Chondrocyte (in vitro differentiated cells): ENCODE measurements around the gene DDT. TPM values are rescaled to one million over a fixed set of nuclear protein-coding genes. Genes with fewer than 3 reads are reported as not detected.
"Not testable (repeated sequence)": the region's sequence is repeated elsewhere in the genome, so short reads cannot be mapped to it uniquely, and the experiment has no call there.

Experiments used
- DNase-seq: peaks from one replicate; pipeline ENCODE4 v3.0.0; 2021; ENCODE audit warnings: mixed read lengths, low spot score
- H3K27ac Mint-ChIP-seq: one replicate; pipeline ENCODE4 v1.8.0; 2021; ENCODE audit warnings: mild to moderate bottlenecking, moderate library complexity, mixed read lengths; ENCODE audit not compliant: unreplicated experiment
- H3K27me3 Mint-ChIP-seq: 2 replicates; pipeline ENCODE4 v1.8.0; 2021; ENCODE audit warnings: low read depth, mixed read lengths
- H3K36me3 Mint-ChIP-seq: 2 replicates; pipeline ENCODE4 v1.8.0; 2021; ENCODE audit warnings: low read depth, mixed read lengths
- H3K4me1 Mint-ChIP-seq: 2 replicates; pipeline ENCODE4 v1.8.0; 2021; ENCODE audit warnings: low read depth, mild to moderate bottlenecking, mixed read lengths
- H3K4me3 Mint-ChIP-seq: one replicate; pipeline ENCODE4 v1.8.0; 2021; ENCODE audit warnings: mild to moderate bottlenecking, moderate library complexity, mixed read lengths; ENCODE audit not compliant: unreplicated experiment
- H3K9me3 Mint-ChIP-seq: 2 replicates; pipeline ENCODE4 v1.8.0; 2021; ENCODE audit warnings: low read depth, mixed read lengths
- total RNA-seq: library from RNA; stranded (reverse); gene quantifications from 3 replicates; pipeline ENCODE4 v1.2.1, GENCODE V29; 2021
- TF ChIP-seq, protein P1 (sequence below): fragments of 200-600 bp; sonication (generic); IDR thresholded peaks from 2 replicates; pipeline ENCODE4 v1.5.0; 2021; ENCODE audit warnings: antibody characterized with exemption, mild to moderate bottlenecking, moderate library complexity

Gene DDT
- total RNA-seq, 1 donor from 2014 or later = 93.1 TPM

DNA sequence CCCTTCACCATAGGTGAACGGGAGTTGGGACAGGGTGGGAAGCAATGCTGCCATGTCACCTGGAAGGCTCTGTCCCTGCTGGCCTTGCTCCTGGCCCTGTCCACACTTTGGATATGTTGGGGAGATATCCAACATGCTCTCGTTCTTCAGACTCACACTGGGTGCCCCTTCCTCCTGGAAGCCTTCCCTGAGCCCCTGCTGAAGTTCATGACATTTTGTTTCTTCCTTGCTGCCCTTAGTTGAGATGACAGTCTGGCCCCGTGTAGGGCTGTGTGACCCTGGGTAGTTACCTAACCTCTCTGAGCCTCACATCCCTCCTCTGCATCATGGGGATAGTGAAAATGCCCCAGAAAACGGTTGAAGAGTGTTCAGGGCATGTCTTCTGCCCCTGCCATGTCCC, 20.8 kb downstream of the DDT start:
- not testable (repeated sequence) for H3K4me3 Mint-ChIP-seq, DNase-seq, H3K27me3 Mint-ChIP-seq, H3K4me1 Mint-ChIP-seq, H3K36me3 Mint-ChIP-seq, H3K9me3 Mint-ChIP-seq, H3K27ac Mint-ChIP-seq

DNA sequence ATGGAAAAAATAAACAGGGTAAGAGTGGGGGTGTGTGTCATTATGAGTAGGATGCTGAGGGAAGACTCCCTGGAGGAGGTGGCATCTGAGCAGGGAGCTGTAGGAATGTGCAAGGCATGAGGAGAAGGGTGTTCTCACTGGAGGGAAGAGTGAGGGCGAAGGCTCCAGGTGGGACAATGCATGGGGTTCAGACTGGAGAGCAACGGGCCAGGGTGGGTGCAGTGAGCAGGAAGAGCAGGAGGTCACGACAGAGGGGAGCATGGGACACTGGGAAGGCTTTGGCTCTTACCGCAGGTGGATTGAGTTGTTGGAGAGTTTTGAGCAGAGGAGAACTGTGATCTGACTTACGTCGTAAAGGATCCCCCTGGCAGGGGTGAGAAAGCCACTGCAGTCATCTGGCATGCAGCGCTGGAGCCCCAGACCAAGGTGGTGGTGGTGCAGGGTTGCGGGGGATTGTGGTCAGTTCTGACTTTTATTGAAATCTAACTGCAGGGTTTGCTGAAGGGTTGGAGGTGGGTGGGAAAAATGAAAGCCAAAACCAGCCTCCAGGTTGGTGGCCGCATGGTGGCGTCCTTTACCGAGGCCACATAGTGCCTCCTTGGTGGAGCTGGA, 21.3 kb downstream of the DDT start:
- not testable (repeated sequence) for H3K36me3 Mint-ChIP-seq, H3K9me3 Mint-ChIP-seq, H3K27me3 Mint-ChIP-seq, H3K27ac Mint-ChIP-seq, DNase-seq, H3K4me1 Mint-ChIP-seq, H3K4me3 Mint-ChIP-seq

DNA sequence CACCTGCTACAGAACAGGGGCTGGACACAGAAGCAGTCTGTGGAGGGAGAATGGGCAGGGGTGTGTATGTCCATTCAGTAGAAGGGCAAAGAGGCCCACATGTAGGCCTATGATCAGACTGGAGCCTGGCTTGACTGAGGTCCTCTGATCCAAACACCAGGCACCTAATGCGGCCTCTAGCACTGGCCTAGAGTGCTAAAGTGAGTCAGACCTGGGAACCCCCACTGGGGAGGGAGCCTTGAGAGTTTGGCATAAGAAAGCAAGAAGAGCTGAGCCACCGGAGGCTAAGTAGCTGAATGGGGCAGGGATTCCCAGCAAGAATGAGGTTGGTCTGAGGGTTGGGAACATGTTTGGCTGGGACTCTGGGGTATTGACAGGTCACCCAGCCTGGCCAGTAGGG, 22.9 kb downstream of the DDT start:
- not testable (repeated sequence) for H3K27me3 Mint-ChIP-seq, H3K27ac Mint-ChIP-seq

DNA sequence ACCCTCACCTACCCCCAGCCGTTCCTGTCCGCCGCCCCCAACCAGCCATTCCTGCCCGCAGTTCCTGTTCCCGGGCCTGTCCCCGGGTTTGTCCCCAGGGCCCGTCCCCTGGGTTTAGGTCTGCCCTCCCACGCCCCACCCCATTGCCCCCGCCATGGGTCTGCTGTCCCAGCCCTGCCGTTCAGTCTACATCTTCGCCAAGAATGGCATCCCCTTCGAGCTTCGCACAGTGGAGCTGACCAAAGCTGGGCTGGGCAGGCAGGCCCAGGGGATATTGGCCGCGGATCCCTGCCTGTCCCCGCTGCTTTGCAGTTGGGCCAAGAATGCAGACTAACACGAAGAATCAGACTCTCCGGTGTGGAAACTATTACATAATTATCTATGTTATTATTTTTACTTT, 24.5 kb downstream of the DDT start:
- not testable (repeated sequence) for H3K27ac Mint-ChIP-seq, H3K4me3 Mint-ChIP-seq, H3K36me3 Mint-ChIP-seq, H3K9me3 Mint-ChIP-seq, H3K27me3 Mint-ChIP-seq, H3K4me1 Mint-ChIP-seq, DNase-seq

More for the DNA sequence above, 22.9 kb downstream of the DDT start:
- H3K4me1 Mint-ChIP-seq, DNase-seq, H3K36me3 Mint-ChIP-seq, H3K9me3 Mint-ChIP-seq, H3K4me3 Mint-ChIP-seq: not testable (repeated sequence)

DNA sequence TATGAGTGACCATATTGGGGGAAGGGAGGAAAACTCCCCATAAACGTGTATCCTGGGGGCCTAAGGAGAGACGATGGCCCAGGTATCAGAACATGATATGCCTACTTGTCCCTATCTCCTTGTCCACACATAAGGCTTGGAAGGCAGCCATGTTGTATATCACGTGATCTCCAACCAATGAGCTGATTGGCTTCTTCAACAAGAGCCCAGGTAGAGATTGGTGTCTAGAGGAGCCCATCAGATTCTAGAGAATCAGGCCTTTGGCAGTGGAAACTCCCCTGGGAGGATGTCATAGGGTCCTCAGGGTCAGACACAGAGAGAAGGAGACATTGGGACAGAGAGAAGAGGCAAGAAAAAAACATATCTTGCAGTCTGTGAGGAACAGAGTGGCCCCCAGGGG, 26.9 kb downstream of the DDT start:
- H3K36me3 Mint-ChIP-seq, H3K27ac Mint-ChIP-seq, H3K27me3 Mint-ChIP-seq, H3K9me3 Mint-ChIP-seq, H3K4me1 Mint-ChIP-seq, H3K4me3 Mint-ChIP-seq, DNase-seq: not testable (repeated sequence)

DNA sequence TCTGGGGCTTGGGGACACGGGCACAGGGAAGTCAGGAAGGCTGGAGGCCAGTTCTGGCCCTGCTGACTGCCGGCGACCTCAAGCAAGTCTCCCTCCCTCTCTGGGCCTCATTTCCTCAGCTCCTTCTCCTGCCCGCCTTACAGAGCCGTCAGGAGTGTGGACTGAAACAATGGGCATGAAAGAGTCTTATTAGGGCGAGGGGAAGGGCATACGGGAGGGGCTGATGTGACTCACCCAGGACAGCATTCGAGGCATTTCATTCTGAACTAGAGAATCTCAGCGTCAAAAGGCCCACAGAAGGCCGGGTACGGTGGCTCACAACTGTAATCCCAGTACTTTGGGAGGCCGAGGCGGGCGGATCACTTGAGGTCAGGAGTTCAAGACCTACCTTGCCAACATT, 34.1 kb downstream of the DDT start:
- not testable (repeated sequence) for H3K27me3 Mint-ChIP-seq, H3K4me1 Mint-ChIP-seq, H3K27ac Mint-ChIP-seq, H3K4me3 Mint-ChIP-seq, H3K36me3 Mint-ChIP-seq, DNase-seq, H3K9me3 Mint-ChIP-seq

DNA sequence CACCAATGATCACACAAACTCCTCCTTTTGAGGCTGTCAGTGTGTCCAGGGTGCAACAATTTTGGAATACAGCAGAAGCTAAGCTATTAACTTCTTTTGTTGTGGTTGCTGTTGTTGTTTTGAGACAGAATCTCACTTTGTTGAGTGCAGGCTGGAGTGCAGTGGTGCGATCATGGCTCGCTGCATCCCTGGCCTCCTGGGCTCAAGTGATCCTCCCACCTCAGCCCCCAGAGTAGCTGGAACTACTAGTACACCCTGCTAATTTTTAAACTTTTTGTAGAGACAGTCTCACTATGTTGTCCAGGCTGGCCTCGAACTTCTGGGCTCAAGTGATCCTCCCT, 35.3 kb downstream of the DDT start:
- H3K27me3 Mint-ChIP-seq = no peaks in the 10 kb centered on the region
- no peaks in the 10 kb centered on the region for H3K36me3 Mint-ChIP-seq
- H3K4me1 Mint-ChIP-seq = no peaks in the 10 kb centered on the region
- H3K9me3 Mint-ChIP-seq = no peaks in the 10 kb centered on the region
- TF ChIP-seq, protein P1, sequence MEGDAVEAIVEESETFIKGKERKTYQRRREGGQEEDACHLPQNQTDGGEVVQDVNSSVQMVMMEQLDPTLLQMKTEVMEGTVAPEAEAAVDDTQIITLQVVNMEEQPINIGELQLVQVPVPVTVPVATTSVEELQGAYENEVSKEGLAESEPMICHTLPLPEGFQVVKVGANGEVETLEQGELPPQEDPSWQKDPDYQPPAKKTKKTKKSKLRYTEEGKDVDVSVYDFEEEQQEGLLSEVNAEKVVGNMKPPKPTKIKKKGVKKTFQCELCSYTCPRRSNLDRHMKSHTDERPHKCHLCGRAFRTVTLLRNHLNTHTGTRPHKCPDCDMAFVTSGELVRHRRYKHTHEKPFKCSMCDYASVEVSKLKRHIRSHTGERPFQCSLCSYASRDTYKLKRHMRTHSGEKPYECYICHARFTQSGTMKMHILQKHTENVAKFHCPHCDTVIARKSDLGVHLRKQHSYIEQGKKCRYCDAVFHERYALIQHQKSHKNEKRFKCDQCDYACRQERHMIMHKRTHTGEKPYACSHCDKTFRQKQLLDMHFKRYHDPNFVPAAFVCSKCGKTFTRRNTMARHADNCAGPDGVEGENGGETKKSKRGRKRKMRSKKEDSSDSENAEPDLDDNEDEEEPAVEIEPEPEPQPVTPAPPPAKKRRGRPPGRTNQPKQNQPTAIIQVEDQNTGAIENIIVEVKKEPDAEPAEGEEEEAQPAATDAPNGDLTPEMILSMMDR = no peak
- no peak for DNase-seq
- H3K4me3 Mint-ChIP-seq = no peak overlapping the region
- no peak overlapping the region for H3K27ac Mint-ChIP-seq

DNA sequence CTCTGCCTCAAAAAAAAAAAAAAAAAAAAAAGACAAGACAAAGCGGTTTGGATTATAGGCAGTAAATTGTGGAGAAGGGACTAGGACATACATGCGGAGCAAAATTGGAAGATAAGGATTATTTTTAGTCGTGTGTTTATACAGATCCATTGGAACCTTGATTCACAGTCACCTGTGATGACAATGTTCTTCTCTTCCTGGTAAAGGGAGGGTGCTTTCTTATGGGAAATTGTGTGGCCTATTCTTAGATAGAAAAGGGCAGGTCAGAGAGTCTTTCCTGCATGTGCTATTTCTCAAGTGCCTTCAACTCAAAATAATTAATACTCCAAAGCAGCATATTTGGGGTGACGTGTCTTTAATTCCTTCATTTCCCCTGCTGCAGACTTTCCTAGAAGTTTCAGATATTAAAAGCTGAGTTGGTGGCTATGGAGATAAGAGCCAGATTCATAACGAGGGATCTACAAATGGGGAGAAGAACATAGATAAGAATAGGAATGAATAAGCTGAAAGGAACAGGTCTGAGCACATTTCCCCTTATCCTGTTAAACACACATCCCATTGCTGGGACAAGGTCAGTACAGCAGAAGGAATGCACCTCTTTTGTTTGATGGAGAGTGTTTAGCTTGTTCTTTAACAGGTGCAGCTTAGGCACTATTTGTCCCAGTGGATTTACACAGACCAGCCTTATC, 35.8 kb downstream of the DDT start:
- H3K4me1 Mint-ChIP-seq = no peaks in the 10 kb centered on the region
- no peaks in the 10 kb centered on the region for H3K36me3 Mint-ChIP-seq
- H3K27me3 Mint-ChIP-seq = no peaks in the 10 kb centered on the region
- H3K27ac Mint-ChIP-seq = no peak overlapping the region
- no peak overlapping the region for H3K4me3 Mint-ChIP-seq
- no peak for DNase-seq
- TF ChIP-seq, protein P1 = no peak
- no peaks in the 10 kb centered on the region for H3K9me3 Mint-ChIP-seq
